Measurements from ENCODE around the gene PCGF3.

Gene PCGF3

GRCh38 chr4:723751-724530 lies 18.3 kb downstream of the PCGF3 start:
- Histone ChIP-seq H3K27ac (ENCODE audit: low read length) (no peak overlapping the region), H3K79me2 (ENCODE audit: low read length) (peaks cover 93% of the 10 kb centered on the region), H4K20me1 (ENCODE audit: insufficient read depth, low read length) (peaks cover 59% of the 10 kb centered on the region), H2AFZ (ENCODE audit: low read depth, low read length) (no peak overlapping the region), H3K4me3 (ENCODE audit: low read length) (no peak overlapping the region), H3K4me2 (ENCODE audit: low read length) (no peak overlapping the region), H3K4me1 (ENCODE audit: low read length) (no peaks in the 10 kb centered on the region), H3K27me3 (ENCODE audit: low read depth, low read length) (no peaks in the 10 kb centered on the region), H3K36me3 (replicated peaks; ENCODE audit: low read depth, low read length) (peaks cover 32% of the 10 kb centered on the region), H3K9me3 (ENCODE audit: insufficient read depth, low read length) (no peaks in the 10 kb centered on the region), H3K9ac (ENCODE audit: low read length) (no peak overlapping the region)
- no peak for TF ChIP-seq CTCF (IDR thresholded peaks at IDR 0.05; ENCODE audit: low read depth, low read length)
- TF ChIP-seq EZH2phosphoT487 (IDR thresholded peaks at IDR 0.05; ENCODE audit: low read depth) = no peak

DNA sequence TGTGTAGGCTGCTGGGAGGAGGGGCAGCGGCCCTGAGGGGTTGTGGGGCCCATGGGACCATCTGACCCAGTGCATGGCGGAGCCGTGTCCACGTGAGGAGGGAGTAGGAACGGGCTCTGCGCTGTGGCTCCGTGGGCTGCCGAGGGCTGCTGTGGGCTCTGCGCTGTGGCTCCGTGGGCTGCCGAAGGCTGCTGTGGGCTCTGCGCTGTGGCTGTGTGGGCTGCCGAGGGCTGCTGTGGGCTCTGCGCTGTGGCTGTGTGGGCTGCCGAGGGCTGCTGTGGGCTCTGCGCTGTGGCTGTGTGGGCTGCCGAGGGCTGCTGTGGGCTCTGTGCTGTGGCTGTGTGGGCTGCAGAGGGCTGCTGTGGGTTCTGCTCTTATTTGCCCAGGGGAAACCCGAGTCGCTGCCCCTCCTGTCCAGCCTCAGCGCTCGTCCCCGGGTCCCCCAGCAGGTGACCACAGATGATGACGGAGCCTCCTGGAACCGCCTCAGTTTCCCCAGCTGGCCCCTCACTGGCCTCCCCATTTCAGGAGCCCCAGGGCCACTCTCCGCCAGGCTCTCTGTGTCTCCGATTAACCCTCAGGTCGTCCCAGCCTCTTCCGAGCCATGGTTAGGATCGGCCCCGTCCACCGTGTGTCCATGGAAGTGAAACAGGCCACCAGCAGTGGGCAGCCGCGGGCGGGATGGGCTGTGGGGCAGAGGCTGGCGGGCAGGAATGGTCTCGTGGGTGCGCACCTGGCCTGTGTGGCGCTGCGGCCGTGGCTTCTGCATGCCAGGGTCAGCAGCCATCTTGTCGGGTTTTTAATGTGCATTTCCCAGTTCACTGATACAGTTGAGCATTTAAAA lies 20.0 kb downstream of the PCGF3 start:
- no peak for TF ChIP-seq CTCF (IDR thresholded peaks at IDR 0.05; ENCODE audit: low read depth, low read length)
- no peaks in the 10 kb centered on the region for H3K4me1 ChIP-seq (ENCODE audit: low read length)
- no peak overlapping the region for H2AFZ ChIP-seq (ENCODE audit: low read depth, low read length)
- peaks cover 28% of the 10 kb centered on the region for H3K36me3 ChIP-seq (replicated peaks; ENCODE audit: low read depth, low read length)
- H3K4me2 ChIP-seq (ENCODE audit: low read length) = no peak overlapping the region
- no peak overlapping the region for H3K9ac ChIP-seq (ENCODE audit: low read length)
- H4K20me1 ChIP-seq (ENCODE audit: insufficient read depth, low read length) = peaks cover 47% of the 10 kb centered on the region
- peaks cover 84% of the 10 kb centered on the region for H3K79me2 ChIP-seq (ENCODE audit: low read length)
- H3K27ac ChIP-seq (ENCODE audit: low read length) = no peak overlapping the region
- H3K9me3 ChIP-seq (ENCODE audit: insufficient read depth, low read length) = no peaks in the 10 kb centered on the region
- H3K27me3 ChIP-seq (ENCODE audit: low read depth, low read length) = no peaks in the 10 kb centered on the region
- H3K4me3 ChIP-seq (ENCODE audit: low read length) = no peak overlapping the region

GRCh38 chr4:726235-726787 lies 20.7 kb downstream of the PCGF3 start:
- Histone ChIP-seq H3K4me3 (ENCODE audit: low read length) (no peak overlapping the region), H3K9ac (ENCODE audit: low read length) (no peak overlapping the region), H3K4me2 (ENCODE audit: low read length) (no peak overlapping the region), H3K36me3 (replicated peaks; ENCODE audit: low read depth, low read length) (peaks cover 28% of the 10 kb centered on the region), H4K20me1 (ENCODE audit: insufficient read depth, low read length) (peaks cover 44% of the 10 kb centered on the region), H3K79me2 (ENCODE audit: low read length) (peaks cover 77% of the 10 kb centered on the region), H3K27me3 (ENCODE audit: low read depth, low read length) (no peaks in the 10 kb centered on the region), H3K27ac (ENCODE audit: low read length) (no peak overlapping the region), H3K9me3 (ENCODE audit: insufficient read depth, low read length) (no peaks in the 10 kb centered on the region), H2AFZ (ENCODE audit: low read depth, low read length) (no peak overlapping the region), H3K4me1 (ENCODE audit: low read length) (no peaks in the 10 kb centered on the region)
- TF ChIP-seq CTCF (IDR thresholded peaks at IDR 0.05; ENCODE audit: low read depth, low read length) (no peak), EZH2phosphoT487 (IDR thresholded peaks at IDR 0.05; ENCODE audit: low read depth) (no peak)

DNA sequence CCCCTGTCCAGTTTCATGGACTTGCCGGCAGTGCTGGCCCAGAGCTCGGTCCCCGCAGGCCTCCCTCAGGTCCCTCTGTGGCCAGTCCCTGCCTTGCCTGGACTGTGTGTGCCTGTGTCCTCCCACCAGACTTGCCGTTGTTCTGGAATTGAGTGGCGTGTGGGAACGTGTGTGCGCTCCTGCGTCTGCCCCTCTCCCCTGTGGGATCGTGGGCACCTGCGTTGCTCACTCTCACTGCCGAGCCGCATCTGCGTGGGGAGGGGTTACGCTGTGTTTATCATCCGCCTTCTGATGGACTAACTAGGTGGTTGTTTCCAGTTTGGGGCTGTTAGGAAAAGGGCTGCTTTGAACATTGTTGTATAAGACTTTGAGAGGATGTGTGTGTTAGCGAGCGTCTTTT lies 21.2 kb downstream of the PCGF3 start:
- Histone ChIP-seq H3K4me3 (ENCODE audit: low read length) (no peak overlapping the region), H3K4me2 (ENCODE audit: low read length) (no peak overlapping the region), H3K9me3 (ENCODE audit: insufficient read depth, low read length) (no peaks in the 10 kb centered on the region), H3K79me2 (ENCODE audit: low read length) (peaks cover 71% of the 10 kb centered on the region), H2AFZ (ENCODE audit: low read depth, low read length) (no peak overlapping the region), H3K27ac (ENCODE audit: low read length) (no peak overlapping the region), H3K36me3 (replicated peaks; ENCODE audit: low read depth, low read length) (peaks cover 25% of the 10 kb centered on the region), H3K4me1 (ENCODE audit: low read length) (no peaks in the 10 kb centered on the region), H4K20me1 (ENCODE audit: insufficient read depth, low read length) (peaks cover 41% of the 10 kb centered on the region), H3K9ac (ENCODE audit: low read length) (no peak overlapping the region), H3K27me3 (ENCODE audit: low read depth, low read length) (no peaks in the 10 kb centered on the region)
- TF ChIP-seq EZH2phosphoT487 (IDR thresholded peaks at IDR 0.05; ENCODE audit: low read depth) (no peak), CTCF (IDR thresholded peaks at IDR 0.05; ENCODE audit: low read depth, low read length) (no peak)

Measured in OCI-LY3 (cell line).